Spleen (tissue), 11 donors: ENCODE results near the gene MLF2. TPM values are rescaled to one million over a fixed set of nuclear protein-coding genes. Genes with fewer than 3 reads are reported as not detected.

Source experiments
- DNase-seq: peaks from one replicate; pipeline ENCODE4 v3.0.0-alpha.2; 2020
- H3K27ac ChIP-seq, 8 donors: fragments of 200-600 bp; sonication (generic) in 7 of 8; 1 replicate in 4 of 8; 2 replicates in 4 of 8; pipeline versions ENCODE4 v1.5.0 to v1.8.0; 2016 to 2021; ENCODE audit warnings: inconsistent platforms in 4 of 8, mild to moderate bottlenecking in 4 of 8, moderate library complexity in 1 of 8
- H3K27me3 ChIP-seq, 7 donors: fragments of 200-600 bp; sonication (generic) in 6 of 7; replicated peaks in 1 of 7; 1 replicate in 4 of 7; 2 replicates in 3 of 7; pipeline versions ENCODE4 v1.5.0 to v1.8.0; 2016 to 2021; ENCODE audit warnings: inconsistent platforms in 3 of 7, mild to moderate bottlenecking in 1 of 7
- H3K36me3 ChIP-seq, 6 donors: fragments of 200-600 bp; sonication (generic) in 5 of 6; 1 replicate in 4 of 6; 2 replicates in 2 of 6; pipeline versions ENCODE4 v1.5.0 to v1.8.0; 2016 to 2021; ENCODE audit warnings: inconsistent platforms in 2 of 6
- H3K4me1 ChIP-seq, 6 donors: fragments of 200-600 bp; sonication (generic) in 5 of 6; 1 replicate in 3 of 6; 2 replicates in 3 of 6; pipeline versions ENCODE4 v1.5.0 to v1.8.0; 2016 to 2021; ENCODE audit warnings: inconsistent platforms in 3 of 6
- H3K4me3 ChIP-seq, 8 donors: fragments of 200-600 bp; sonication (generic) in 7 of 8; 1 replicate in 4 of 8; 2 replicates in 4 of 8; pipeline versions ENCODE4 v1.5.0 to v1.8.0; 2016 to 2021; ENCODE audit warnings: inconsistent platforms in 4 of 8, mild to moderate bottlenecking in 4 of 8, moderate library complexity in 2 of 8
- H3K9me3 ChIP-seq, 8 donors: fragments of 200-600 bp; sonication (generic) in 7 of 8; 1 replicate in 4 of 8; 2 replicates in 4 of 8; pipeline versions ENCODE4 v1.5.0 to v1.8.0; 2016 to 2021; ENCODE audit warnings: inconsistent platforms in 4 of 8
- POLR2A ChIP-seq, 3 donors: fragments of 450-650 bp; IDR thresholded peaks; one replicate each; pipeline ENCODE4 v1.5.1; 2017; ENCODE audit warnings: antibody characterized with exemption in 3 of 3, mild to moderate bottlenecking in 1 of 3
- POLR2AphosphoS5 ChIP-seq, 3 donors: sonication (generic); formaldehyde crosslinking; IDR thresholded peaks; one replicate each; pipeline ENCODE4 v1.5.1; 2017; ENCODE audit warnings: antibody characterized with exemption in 3 of 3
- WGBS, 5 donors: extraction: QIAGEN DNeasy Blood & Tissue Kit in 3 of 5; methylation state at CpG; one replicate each; pipeline versions ENCODE4 v1.1.5 to v1.1.7; 2013 to 2018; 5-methylcytosine and 5-hydroxymethylcytosine counted together
- intact Hi-C: fragments of 100-400 bp; cut with DNase I; formaldehyde crosslinking; loops from one replicate; pipeline ENCODE4 v1.15.0; 2023; ENCODE audit warnings: low total_unique reads
- polyA plus RNA-seq, 3 donors: library from polyadenylated mRNA; stranded (reverse); fragments of 200-250 nt; gene quantifications; one replicate each; pipeline ENCODE4 v1.2.1, GENCODE V29; 2013
- total RNA-seq, 7 donors: library from RNA; depleted of rRNA in 3 of 7; stranded (reverse); fragments of >200 nt in 3 of 7; fragmentation: NEBNext Ultra II Directional in 4 of 7; extraction: Animal tissue kit (Norgen Biotek cat#: 25700) in 4 of 7; gene quantifications; one replicate each; pipeline versions ENCODE4 v1.1.0 to v1.2.1, GENCODE V29; 2016 to 2021
- TF ChIP-seq, protein P1 (sequence below), 11 experiments: fragments of 200-600 bp in 7 of 11; fragments of 450-650 bp in 4 of 11; sonication (generic) in 4 of 11; IDR thresholded peaks in 8 of 11; conservative IDR thresholded peaks in 3 of 11; 1 replicate in 7 of 11; 2 replicates in 4 of 11; pipeline versions ENCODE4 v1.4.0 to v1.8.0; 2016 to 2021; ENCODE audit warnings: antibody characterized with exemption in 11 of 11, inconsistent platforms in 4 of 11, mild to moderate bottlenecking in 1 of 11
- donor health status: healthy with polysubstance abuse.
- donor health status: DM: no; HTN: no; CAD: no; lungs with moderate emphysema.
- donor health status: DM: no; HTN: no; CAD: no.
- donor health status: Bipolar disorder and iron deficiency.
- donor health status: healthy.
- donor health status: DM: no; HTN: no; CAD: no.
- donor health status: DM: yes; HTN: yes; CAD: no.

The MLF2 gene
- total and polyA plus RNA-seq, 10 donors: 78.0 to 123 (median 104) TPM

DNA sequence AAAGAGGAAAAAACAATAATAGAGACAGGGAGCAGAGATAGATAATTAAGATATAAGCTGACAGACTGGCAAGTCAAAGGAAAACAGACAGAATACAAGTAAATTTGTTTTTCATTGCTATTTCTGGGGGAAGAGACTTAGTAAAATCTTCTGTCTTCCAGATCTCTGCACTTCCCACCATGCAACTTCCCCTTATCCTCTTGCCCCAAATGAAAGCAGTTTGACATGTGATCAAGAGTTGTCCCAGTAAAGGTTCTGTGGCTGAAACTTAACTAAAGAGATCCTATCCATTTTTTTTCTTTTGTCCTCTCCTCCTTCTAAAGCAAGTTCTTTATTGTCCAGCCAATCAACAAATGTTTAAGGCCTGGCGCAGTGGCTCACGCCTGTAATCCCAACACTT lies 1.5 kb upstream of the MLF2 start:
- no peak for TF ChIP-seq POLR2A (IDR thresholded peaks at IDR 0.05)
- no peak for TF ChIP-seq POLR2AphosphoS5 (IDR thresholded peaks at IDR 0.05)
- TF ChIP-seq, protein P1, sequence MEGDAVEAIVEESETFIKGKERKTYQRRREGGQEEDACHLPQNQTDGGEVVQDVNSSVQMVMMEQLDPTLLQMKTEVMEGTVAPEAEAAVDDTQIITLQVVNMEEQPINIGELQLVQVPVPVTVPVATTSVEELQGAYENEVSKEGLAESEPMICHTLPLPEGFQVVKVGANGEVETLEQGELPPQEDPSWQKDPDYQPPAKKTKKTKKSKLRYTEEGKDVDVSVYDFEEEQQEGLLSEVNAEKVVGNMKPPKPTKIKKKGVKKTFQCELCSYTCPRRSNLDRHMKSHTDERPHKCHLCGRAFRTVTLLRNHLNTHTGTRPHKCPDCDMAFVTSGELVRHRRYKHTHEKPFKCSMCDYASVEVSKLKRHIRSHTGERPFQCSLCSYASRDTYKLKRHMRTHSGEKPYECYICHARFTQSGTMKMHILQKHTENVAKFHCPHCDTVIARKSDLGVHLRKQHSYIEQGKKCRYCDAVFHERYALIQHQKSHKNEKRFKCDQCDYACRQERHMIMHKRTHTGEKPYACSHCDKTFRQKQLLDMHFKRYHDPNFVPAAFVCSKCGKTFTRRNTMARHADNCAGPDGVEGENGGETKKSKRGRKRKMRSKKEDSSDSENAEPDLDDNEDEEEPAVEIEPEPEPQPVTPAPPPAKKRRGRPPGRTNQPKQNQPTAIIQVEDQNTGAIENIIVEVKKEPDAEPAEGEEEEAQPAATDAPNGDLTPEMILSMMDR (IDR thresholded peaks at IDR 0.05 in 8 of 11, conservative IDR thresholded peaks at IDR 0.05 in 3 of 11): no peak
- peak overlapping the region in 5 of 8 donors; percentile 97 to 99 (median 98) for H3K27ac ChIP-seq
- intact Hi-C loops: loop anchor here (10.0 kb wide), 1 partner anchor 70 kb away; the partner anchor contains the start of genes GPR162 and P3H3

DNA sequence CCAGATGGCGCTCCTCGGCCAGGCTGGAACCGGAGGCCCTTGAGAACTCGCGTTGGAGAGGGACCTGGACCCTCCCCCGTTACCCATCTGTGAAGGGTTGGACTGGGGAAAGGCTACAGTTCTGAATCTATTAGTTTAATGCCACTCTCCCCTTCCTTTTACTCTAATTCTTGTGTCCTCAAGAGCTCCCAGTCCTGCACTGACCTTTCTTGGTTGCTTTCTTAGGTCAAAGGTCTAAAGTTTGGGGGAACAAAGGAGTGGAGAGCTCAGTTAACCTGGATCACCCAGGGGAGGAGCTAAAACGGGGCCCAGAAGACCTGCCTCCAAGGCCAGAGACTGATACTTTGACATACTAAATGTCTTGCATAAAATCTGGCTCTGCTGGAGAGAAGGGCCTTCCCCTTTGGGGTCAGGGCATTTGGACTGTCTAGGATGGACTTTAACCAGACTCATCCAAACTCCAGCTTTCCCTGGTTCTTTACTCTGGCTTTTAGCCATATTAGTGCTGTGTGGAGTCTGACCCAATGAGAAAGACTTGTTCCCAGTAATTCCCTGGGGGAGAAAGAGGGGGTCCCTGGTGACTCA lies 923 bp upstream of the MLF2 start:
- intact Hi-C loops: loop anchor here (10.0 kb wide), 1 partner anchor 71 kb away; the partner anchor contains the start of genes GPR162 and P3H3
- WGBS, 5 donors: 0 to 2% (median 1%) methylated on average over 5 to 7 of the region's 7 CpGs
- H3K4me3 ChIP-seq: peak overlapping the region in 4 of 8 donors; percentile 60 to 88 (median 62)

More for the DNA sequence above, 1.5 kb upstream of the MLF2 start:
- 90 to 95% (median 93%) methylated on average over 2 of the region's 2 CpGs for WGBS, 5 donors
- Histone ChIP-seq H3K36me3 (peaks cover 0 to 27% (median 21%) of the 10 kb centered on the region in 6 donors), H3K9me3 (no peaks in the 10 kb centered on the region), H3K4me3 (no peak overlapping the region), H3K4me1 (peaks cover 16 to 44% (median 25%) of the 10 kb centered on the region in 6 donors), H3K27me3 (no peaks in the 10 kb centered on the region)
- DNase-seq: no peak

DNA sequence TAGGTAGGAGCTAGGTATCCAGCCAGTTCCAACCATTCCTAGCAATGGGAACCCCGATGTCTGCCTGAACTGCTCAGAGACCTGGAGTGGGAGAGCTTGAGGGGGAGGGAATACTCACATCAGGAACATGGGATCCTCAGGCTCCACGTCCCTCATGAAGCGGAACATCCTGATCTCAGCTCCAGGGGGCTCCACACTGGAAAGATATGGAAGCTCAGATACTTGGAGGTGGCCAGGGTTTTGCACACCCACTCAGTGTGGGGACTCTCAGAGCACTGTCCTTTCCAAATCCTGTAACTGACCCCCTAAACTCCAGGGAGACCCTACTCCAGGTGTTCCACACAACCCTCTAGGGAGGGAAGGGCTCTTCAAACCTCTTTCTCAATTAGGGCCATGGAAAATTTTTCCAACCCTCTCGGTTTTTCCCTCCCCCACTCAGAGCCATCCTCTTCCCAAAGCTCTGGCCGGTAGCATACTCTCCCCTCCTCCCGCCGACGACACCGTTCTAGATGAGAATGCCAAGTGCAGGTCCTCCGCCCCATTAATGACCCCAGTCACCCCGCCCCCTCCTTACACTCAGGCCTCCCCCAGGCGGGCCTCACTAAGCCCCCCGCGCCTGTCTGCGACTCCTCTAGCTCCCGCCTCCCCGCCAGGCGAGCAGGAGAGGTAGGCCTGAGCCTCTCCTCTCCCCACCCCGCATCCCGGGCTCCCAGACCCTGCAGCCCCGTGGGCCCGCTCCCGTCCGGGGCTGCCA lies 597 bp downstream of the MLF2 start:
- 7 to 10% (median 8%) methylated on average over 19 to 24 of the region's 24 CpGs for WGBS, 5 donors
- DNase-seq: no peak

More for the DNA sequence above, 923 bp upstream of the MLF2 start:
- DNase-seq: no peak
- peaks cover 0 to 33% (median 26%) of the 10 kb centered on the region in 6 donors for H3K36me3 ChIP-seq
- no peaks in the 10 kb centered on the region for H3K9me3 ChIP-seq
- peaks cover 16 to 44% (median 25%) of the 10 kb centered on the region in 6 donors for H3K4me1 ChIP-seq
- no peaks in the 10 kb centered on the region for H3K27me3 ChIP-seq
- H3K27ac ChIP-seq: peak overlapping the region; percentile 96 to 99 (median 98)
- TF ChIP-seq POLR2A (IDR thresholded peaks at IDR 0.05): no peak
- TF ChIP-seq, protein P1 (IDR thresholded peaks at IDR 0.05 in 8 of 11, conservative IDR thresholded peaks at IDR 0.05 in 3 of 11): peak in 3 of 11 experiments; percentile 16 to 57 (median 18)

More for the DNA sequence above, 597 bp downstream of the MLF2 start:
- intact Hi-C loops: loop anchor here (10.0 kb wide), 1 partner anchor 72 kb away; the partner anchor contains the start of genes GPR162 and P3H3
- Histone ChIP-seq H3K4me3 (peak overlapping the region; percentile 57 to 90 (median 65)), H3K27me3 (no peaks in the 10 kb centered on the region), H3K9me3 (no peaks in the 10 kb centered on the region), H3K36me3 (peaks cover 0 to 48% (median 42%) of the 10 kb centered on the region in 6 donors), H3K27ac (peak overlapping the region; percentile 96 to 99 (median 98)), H3K4me1 (peaks cover 16 to 37% (median 25%) of the 10 kb centered on the region in 6 donors)
- TF ChIP-seq, protein P1 (IDR thresholded peaks at IDR 0.05 in 8 of 11, conservative IDR thresholded peaks at IDR 0.05 in 3 of 11): peak in 2 of 11 experiments; percentile 22 to 36
- TF ChIP-seq POLR2AphosphoS5 (IDR thresholded peaks at IDR 0.05) (no peak), POLR2A (IDR thresholded peaks at IDR 0.05) (no peak)
